H1 (cell line): Measurements from ENCODE around the gene DARS1. TPM values are rescaled to one million over a fixed set of nuclear protein-coding genes. Genes with fewer than 3 reads are reported as not detected.

ENCODE experiments used
- CTCF ChIA-PET: fragments of 300-600 bp; sonication (Branson Sonifier 250); formaldehyde crosslinking; loops from one replicate; lab custom pipeline; 2021; ENCODE audit not compliant: partially characterized antibody; lab: Charles Lee
- POLR2A ChIA-PET: fragments of 300-600 bp; sonication (Branson Sonifier 250); formaldehyde crosslinking; loops from one replicate; lab custom pipeline; 2021; ENCODE audit warnings: inconsistent platforms; ENCODE audit not compliant: partially characterized antibody; lab: Charles Lee
- DNase-seq, 2 experiments: peaks; one replicate each; pipeline versions ENCODE4 v3.0.0 to v3.0.0-alpha.2; 2010 to 2022; ENCODE audit warnings: low spot score in 2 of 2, low read depth in 1 of 2, mixed read lengths in 1 of 2
- FAIRE-seq: peaks from 2 replicates; lab custom pipeline; 2011; peaks lifted over from hg19 to GRCh38; lab: Jason Lieb, UNC
- H2AFZ ChIP-seq: 2 replicates; pipeline ENCODE4 v1.8.1; 2012; ENCODE audit warnings: low read length, inconsistent platforms
- H2AK5ac ChIP-seq: 2 replicates; pipeline ENCODE4 v1.6.1; 2013; ENCODE audit warnings: low read depth, low read length
- H2BK120ac ChIP-seq: replicated peaks from 2 replicates; pipeline ENCODE3; 2013; ENCODE audit warnings: low read depth, low read length, inconsistent platforms
- H2BK12ac ChIP-seq: 2 replicates; pipeline ENCODE4 v1.6.1; 2013; ENCODE audit warnings: low read depth, low read length
- H2BK15ac ChIP-seq: 2 replicates; pipeline ENCODE4 v1.6.1; 2013; ENCODE audit warnings: low read length
- H2BK20ac ChIP-seq: 2 replicates; pipeline ENCODE4 v1.6.1; 2013; ENCODE audit warnings: low read length
- H2BK5ac ChIP-seq: 2 replicates; pipeline ENCODE4 v1.6.1; 2013; ENCODE audit warnings: low read depth, low read length
- H3K14ac ChIP-seq: 2 replicates; pipeline ENCODE4 v1.6.1; 2013; ENCODE audit warnings: inconsistent platforms; ENCODE audit not compliant: insufficient read length
- H3K18ac ChIP-seq: 2 replicates; pipeline ENCODE4 v1.6.1; 2013; ENCODE audit warnings: low read length; ENCODE audit errors: extremely low read depth
- H3K23ac ChIP-seq: 2 replicates; pipeline ENCODE4 v1.6.1; 2013; ENCODE audit warnings: inconsistent platforms; ENCODE audit not compliant: insufficient read length
- H3K23me2 ChIP-seq: 2 replicates; pipeline ENCODE4 v1.6.1; 2013; ENCODE audit warnings: low read depth, low read length
- H3K27ac ChIP-seq: 2 replicates; pipeline ENCODE4 v1.6.1; 2011; ENCODE audit warnings: low read depth, low read length, inconsistent platforms
- H3K27me3 ChIP-seq, 4 experiments: replicated peaks in 1 of 4; 1 replicate in 1 of 4; 2 replicates in 3 of 4; pipeline versions ENCODE4 v1.6.1 to v1.8.1; 2011 to 2013; ENCODE audit warnings: low read length in 3 of 4, mild to moderate bottlenecking in 3 of 4, inconsistent platforms in 2 of 4, mixed read lengths in 2 of 4, moderate library complexity in 1 of 4; ENCODE audit not compliant: control insufficient read depth in 3 of 4, insufficient read depth in 3 of 4; ENCODE audit errors: extremely low read depth in 1 of 4
- H3K36me3 ChIP-seq, 4 experiments: 2 replicates each; pipeline versions ENCODE4 v1.6.1 to v1.8.1; 2011 to 2013; ENCODE audit warnings: mild to moderate bottlenecking in 4 of 4, low read length in 3 of 4, moderate library complexity in 2 of 4, control low read depth in 1 of 4, inconsistent platforms in 1 of 4; ENCODE audit not compliant: insufficient read depth in 4 of 4, control insufficient read depth in 2 of 4
- H3K4ac ChIP-seq: replicated peaks from 2 replicates; pipeline ENCODE3; 2013; ENCODE audit warnings: low read length, low read depth, mixed read lengths, inconsistent platforms; ENCODE audit not compliant: insufficient read length
- H3K4me1 ChIP-seq, 4 experiments: replicated peaks in 1 of 4; 1 replicate in 1 of 4; 2 replicates in 3 of 4; pipeline versions ENCODE4 v1.6.1 to v1.8.1; 2011 to 2013; ENCODE audit warnings: low read length in 3 of 4, inconsistent platforms in 2 of 4, mixed read lengths in 1 of 4; ENCODE audit not compliant: insufficient read depth in 4 of 4, control insufficient read depth in 3 of 4
- H3K4me2 ChIP-seq, 2 experiments: 2 replicates each; pipeline versions ENCODE4 v1.6.1 to v1.8.1; 2011 to 2013; ENCODE audit warnings: low read depth in 2 of 2, low read length in 2 of 2, control low read depth in 1 of 2, inconsistent platforms in 1 of 2, mild to moderate bottlenecking in 1 of 2; ENCODE audit not compliant: insufficient read depth in 1 of 2
- H3K4me3 ChIP-seq, 4 experiments: fragments of 200-600, 300-600 bp in 1 of 4; sonication (generic), shearing (Covaris generic), sonication (Bioruptor Twin) in 1 of 4; 2 replicates each; pipeline versions ENCODE4 v1.5.1 to v1.8.1; 2011 to 2016; ENCODE audit warnings: low read length in 4 of 4, low read depth in 3 of 4, control low read depth in 2 of 4, inconsistent platforms in 2 of 4, mild to moderate bottlenecking in 2 of 4, mixed read lengths in 1 of 4, moderate library complexity in 1 of 4; ENCODE audit not compliant: insufficient read depth in 2 of 4; ENCODE audit errors: extremely low read depth in 1 of 4
- H3K56ac ChIP-seq: replicated peaks from 2 replicates; pipeline ENCODE3; 2013; ENCODE audit warnings: low read depth, mild to moderate bottlenecking, mixed read lengths, low read length, inconsistent platforms; ENCODE audit not compliant: insufficient read length
- H3K79me1 ChIP-seq: 2 replicates; pipeline ENCODE4 v1.6.1; 2013; ENCODE audit warnings: low read depth, low read length, control low read depth
- H3K79me2 ChIP-seq, 2 experiments: 2 replicates each; pipeline versions ENCODE4 v1.6.1 to v1.8.1; 2012 to 2013; ENCODE audit warnings: low read length in 2 of 2, mild to moderate bottlenecking in 2 of 2, inconsistent platforms in 1 of 2; ENCODE audit not compliant: insufficient read depth in 2 of 2, control insufficient read depth in 1 of 2
- H3K9ac ChIP-seq, 4 experiments: replicated peaks in 1 of 4; 1 replicate in 1 of 4; 2 replicates in 3 of 4; pipeline versions ENCODE4 v1.6.1 to v1.8.1; 2011 to 2013; ENCODE audit warnings: low read depth in 3 of 4, low read length in 3 of 4, control low read depth in 2 of 4, mild to moderate bottlenecking in 2 of 4, moderate library complexity in 2 of 4, inconsistent platforms in 1 of 4; ENCODE audit errors: extremely low read depth in 1 of 4
- H3K9me3 ChIP-seq, 2 experiments: 2 replicates each; pipeline versions ENCODE4 v1.6.1 to v1.8.1; 2012 to 2013; ENCODE audit warnings: mild to moderate bottlenecking in 2 of 2, moderate library complexity in 2 of 2, control low read depth in 1 of 2, inconsistent platforms in 1 of 2, low read depth in 1 of 2, low read length in 1 of 2, mixed read lengths in 1 of 2; ENCODE audit not compliant: insufficient read depth in 2 of 2
- H4K20me1 ChIP-seq, 2 experiments: replicated peaks in 1 of 2; 2 replicates each; pipeline versions ENCODE3 to v1.8.1; 2011 to 2013; ENCODE audit warnings: inconsistent platforms in 2 of 2, low read length in 2 of 2, mild to moderate bottlenecking in 1 of 2; ENCODE audit not compliant: insufficient read depth in 2 of 2, control insufficient read depth in 1 of 2
- H4K5ac ChIP-seq: 2 replicates; pipeline ENCODE4 v1.6.1; 2013; ENCODE audit warnings: low read length, low read depth, mixed read lengths, inconsistent platforms; ENCODE audit not compliant: insufficient read length
- H4K8ac ChIP-seq: 2 replicates; pipeline ENCODE4 v1.8.0; 2013; ENCODE audit warnings: mild to moderate bottlenecking, moderate library complexity, low read length, inconsistent platforms; ENCODE audit not compliant: insufficient read depth; ENCODE audit errors: extremely low read depth
- H4K91ac ChIP-seq: replicated peaks from 2 replicates; pipeline ENCODE3; 2013; ENCODE audit warnings: low read length, mixed read lengths, inconsistent platforms; ENCODE audit not compliant: insufficient read length
- CEBPB ChIP-seq: IDR thresholded peaks from 2 replicates; pipeline ENCODE4 v1.6.1; 2012; ENCODE audit warnings: low read depth, low read length
- WGBS, 2 experiments: shearing (Covaris generic) in 1 of 2; methylation state at CpG; one replicate each; pipeline versions ENCODE4 v1.1.6 to v1.1.7; 2013 to 2015; ENCODE audit warnings: low lambda C conversion rate in 2 of 2, mixed read lengths in 2 of 2, inconsistent platforms in 1 of 2, low coverage in 1 of 2, missing lambda C conversion rate in 1 of 2; ENCODE audit not compliant: insufficient replicate concordance in 2 of 2, insufficient coverage in 1 of 2, insufficient read length in 1 of 2; ENCODE audit errors: extremely low coverage in 1 of 2, missing lambda C conversion rate in 1 of 2; 5-methylcytosine and 5-hydroxymethylcytosine counted together
- polyA plus RNA-seq, 7 experiments: library from polyadenylated mRNA; depleted of rRNA in 3 of 7; stranded (reverse) in 5 of 7; unstranded in 2 of 7; fragments of >200 nt in 5 of 7; fragments of 200-250 nt in 2 of 7; gene quantifications; 1 replicate in 5 of 7; 2 replicates in 1 of 7; 4 replicates in 1 of 7; pipeline versions ENCODE4 v1.2.1 to v1.2.3, GENCODE V29; 2011 to 2013; ENCODE audit warnings: missing spikeins in 2 of 7, mixed read lengths in 2 of 7
- total RNA-seq: library from RNA; stranded (reverse); fragmentation: NEBNext Ultra II Directional; extraction: Animal tissue kit (Norgen Biotek cat#: 25700); gene quantifications from 2 replicates; pipeline ENCODE4 v1.2.1, GENCODE V29; 2021

Gene DARS1
- total and polyA plus RNA-seq, 2 of the 8 experiments (the other 6 are each of a cell fraction or from before 2014, with no cell fraction given), result 61.7 to 85.9 TPM

DNA sequence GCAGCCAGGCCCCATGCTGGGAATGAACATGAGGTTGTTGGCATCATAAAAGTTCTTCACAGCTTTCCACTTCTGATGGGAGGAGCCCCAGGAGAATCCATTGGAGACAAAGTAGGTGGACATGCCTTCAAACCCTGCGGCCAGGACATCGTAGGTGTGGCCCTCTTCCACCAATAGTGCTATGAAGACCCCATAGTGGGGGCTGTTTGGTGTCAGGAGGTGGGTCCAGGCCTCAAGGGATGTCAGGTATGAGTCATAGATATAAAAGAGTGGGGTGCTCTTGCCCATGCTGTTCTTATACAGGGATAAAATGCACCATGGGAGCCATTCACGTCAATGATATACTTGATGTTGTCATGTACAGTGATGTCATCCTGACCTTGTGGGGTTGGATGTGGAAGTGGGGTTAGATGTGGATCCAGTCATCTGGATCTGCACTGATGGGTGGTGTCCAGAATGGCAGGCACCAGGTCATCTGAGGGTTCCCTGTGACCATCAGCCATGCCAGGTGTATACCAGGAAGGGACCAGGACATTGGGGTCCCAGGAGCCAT lies 87.1 kb downstream of the DARS1 start:
- Histone ChIP-seq H3K27ac (no peak overlapping the region), H3K27me3 (no peaks in the 10 kb centered on the region), H3K4ac (no peak overlapping the region), H3K4me2 (no peak overlapping the region), H2AK5ac (no peak overlapping the region), H3K9me3 (no peaks in the 10 kb centered on the region; a peak in 1 of 4 replicates), H3K23me2 (no peaks in the 10 kb centered on the region), H2AFZ (no peak overlapping the region), H2BK12ac (no peak overlapping the region), H2BK20ac (no peak overlapping the region), H3K23ac (no peak overlapping the region), H3K36me3 (no peaks in the 10 kb centered on the region; a peak in 1 of 8 replicates), H2BK5ac (no peak overlapping the region; the same call in 1 of the 2 replicates), H2BK15ac (no peak overlapping the region), H3K18ac (no peak overlapping the region), H4K5ac (no peak overlapping the region), H4K20me1 (no peaks in the 10 kb centered on the region), H3K4me1 (no peaks in the 10 kb centered on the region), H3K4me3 (no peak overlapping the region), H4K91ac (no peak overlapping the region), H3K9ac (no peak overlapping the region), H2BK120ac (no peak overlapping the region), H3K14ac (no peak overlapping the region), H3K79me2 (no peaks in the 10 kb centered on the region), H3K79me1 (no peaks in the 10 kb centered on the region), H3K56ac (no peak overlapping the region), H4K8ac (no peak overlapping the region; the same call in 1 of the 2 replicates)
- no peak for TF ChIP-seq CEBPB
- FAIRE-seq (no peak), DNase-seq (no peak)
- ChIA-PET CTCF (interaction anchor here (1.4 kb wide), 1 partner anchor 101 kb away, joined by 4 read pairs; no protein-coding TSS in a partner anchor), POLR2A (interaction anchor here (1.1 kb wide), 1 partner anchor 9 kb away, joined by 3 read pairs; no protein-coding TSS in a partner anchor)
- 94% methylated on average over 3 of the region's 3 CpGs; no CpG with 5 or more reads in 1 of the 2 experiments for WGBS, 2 experiments
